ENCODE results near the gene C11orf71.

Gene C11orf71

DNA sequence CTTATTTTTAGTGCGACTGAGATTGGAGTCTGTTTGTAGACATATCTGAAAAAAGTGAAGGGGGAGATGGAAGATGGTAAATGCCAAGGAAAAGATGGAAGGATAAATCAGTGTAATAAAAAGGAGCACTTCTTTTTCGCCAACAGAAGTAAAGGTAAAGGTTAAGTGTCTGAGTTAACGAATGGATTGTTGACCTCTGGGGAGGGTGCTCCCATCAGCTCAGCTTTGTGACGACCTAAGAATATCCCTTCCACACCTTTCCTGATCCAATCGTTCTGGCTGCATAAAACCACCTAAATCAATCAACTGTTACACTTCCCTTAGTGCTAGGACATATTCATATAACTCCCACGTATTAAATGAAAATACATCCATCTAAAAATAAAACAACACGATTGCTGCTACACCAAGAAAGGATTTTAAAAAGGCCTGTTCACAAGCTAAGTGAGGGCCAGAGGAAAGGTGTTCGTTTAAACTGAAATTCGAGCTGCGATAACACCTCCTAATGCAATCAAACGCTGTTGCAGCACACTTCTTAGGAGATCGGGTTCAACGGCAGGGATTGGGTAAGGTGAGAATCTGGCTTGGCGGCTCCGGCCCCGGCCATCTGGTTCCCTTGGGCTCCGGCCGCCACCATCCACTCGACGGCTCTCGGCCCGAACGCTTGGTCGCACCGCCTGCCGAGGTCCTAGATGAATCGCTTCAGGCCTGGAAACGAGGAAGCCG, 658 bp downstream of the C11orf71 start:
- no peak for DNase-seq (ENCODE audit: low read depth in 2 of 2)

DNA sequence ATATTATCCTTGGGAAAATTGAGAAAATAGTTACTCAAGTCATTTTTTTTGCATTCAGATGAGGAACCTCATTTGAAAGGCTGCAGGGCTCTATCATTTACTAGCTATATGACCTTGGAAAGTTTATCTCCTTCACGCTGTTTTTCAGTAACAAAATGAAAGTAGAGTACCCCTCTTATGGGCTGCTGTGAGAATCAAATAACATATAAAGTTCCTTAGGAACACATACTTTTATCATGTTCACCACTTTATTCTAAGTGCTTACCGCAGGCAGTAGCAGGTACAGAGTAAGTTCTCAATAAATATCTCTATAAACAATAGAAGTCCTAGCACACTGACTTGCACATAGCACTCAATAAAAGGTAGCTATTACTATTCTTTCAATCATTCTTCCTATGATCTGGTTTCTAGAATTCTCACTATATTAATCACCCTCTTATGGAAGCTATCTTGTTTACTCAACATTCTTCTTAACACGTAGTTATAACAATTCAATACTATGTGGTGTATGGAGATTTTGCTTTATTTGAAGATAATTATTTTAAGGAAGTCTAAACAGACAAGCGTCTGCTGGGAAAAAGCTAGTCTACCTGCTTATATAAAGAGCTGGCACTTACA, 1.9 kb downstream of the C11orf71 start:
- no peak for DNase-seq (ENCODE audit: low read depth in 2 of 2)

DNA sequence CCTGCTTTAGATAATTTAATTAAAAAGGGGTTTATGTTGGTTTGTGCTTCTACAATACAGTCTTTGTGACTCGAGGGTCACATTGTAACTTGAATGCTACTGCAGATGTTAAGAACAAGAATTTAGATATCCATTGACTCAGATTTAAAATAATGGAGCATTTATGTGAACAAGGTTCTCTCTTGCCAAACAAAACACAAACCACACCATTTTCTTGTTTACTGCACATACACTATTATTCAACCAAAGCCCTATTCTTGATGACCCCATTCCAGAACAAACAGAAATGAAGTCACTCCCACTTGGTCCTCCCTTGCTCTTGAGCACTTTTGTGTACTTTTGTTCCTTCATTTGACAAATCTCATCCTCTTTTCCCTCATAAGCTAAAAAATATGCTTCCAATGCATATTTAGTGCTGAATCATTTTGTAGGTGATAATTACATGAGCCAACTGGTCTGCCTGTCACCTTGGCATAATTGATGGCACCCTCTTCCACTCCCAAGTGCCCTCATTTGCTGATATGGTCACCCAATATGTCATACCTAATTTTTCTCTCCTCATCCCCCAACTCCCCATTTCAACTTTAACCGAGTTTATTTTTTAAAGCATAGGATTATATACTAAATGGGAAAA, 2.8 kb downstream of the C11orf71 start:
- DNase-seq (ENCODE audit: low read depth in 2 of 2): no peak

DNA sequence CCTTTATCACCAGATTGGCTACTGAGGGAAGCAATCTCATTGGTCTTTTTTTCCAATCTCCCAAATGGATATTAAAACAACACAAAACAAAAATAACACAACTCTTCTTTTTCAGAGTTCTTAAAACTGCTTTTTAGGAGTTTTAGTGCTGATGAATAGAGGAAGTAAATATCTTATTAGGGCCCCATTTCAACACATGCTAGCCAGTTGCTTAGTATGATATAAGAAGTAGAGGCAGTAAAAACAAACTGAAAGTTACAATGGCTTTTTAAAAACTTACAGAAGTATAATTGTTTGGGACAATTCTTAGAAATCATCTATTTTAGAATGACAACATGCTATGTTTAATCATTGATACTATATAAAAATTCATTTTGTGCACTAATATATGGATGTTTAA, 3.4 kb downstream of the C11orf71 start:
- no peak for DNase-seq (ENCODE audit: low read depth in 2 of 2)

DNA sequence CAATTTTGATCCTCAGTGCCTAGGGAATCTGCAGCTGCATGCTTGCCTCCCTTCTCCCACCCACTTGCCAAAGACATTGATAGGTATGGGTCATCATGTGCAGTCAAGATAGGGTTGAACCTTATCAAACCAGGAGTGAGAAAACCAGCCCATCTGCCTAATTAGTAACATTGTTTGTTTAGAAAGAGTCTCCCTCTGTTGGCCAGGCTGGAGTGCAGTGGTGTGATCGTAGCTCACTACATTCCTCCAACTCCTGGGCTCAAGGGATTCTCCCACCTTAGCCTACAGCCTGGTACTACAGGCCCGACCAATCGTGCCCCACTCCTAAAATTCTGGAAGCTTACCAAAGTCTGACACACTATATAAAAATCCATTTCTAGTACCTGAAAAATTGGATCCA, 4.6 kb downstream of the C11orf71 start:
- DNase-seq (ENCODE audit: low read depth in 2 of 2): no peak

DNA sequence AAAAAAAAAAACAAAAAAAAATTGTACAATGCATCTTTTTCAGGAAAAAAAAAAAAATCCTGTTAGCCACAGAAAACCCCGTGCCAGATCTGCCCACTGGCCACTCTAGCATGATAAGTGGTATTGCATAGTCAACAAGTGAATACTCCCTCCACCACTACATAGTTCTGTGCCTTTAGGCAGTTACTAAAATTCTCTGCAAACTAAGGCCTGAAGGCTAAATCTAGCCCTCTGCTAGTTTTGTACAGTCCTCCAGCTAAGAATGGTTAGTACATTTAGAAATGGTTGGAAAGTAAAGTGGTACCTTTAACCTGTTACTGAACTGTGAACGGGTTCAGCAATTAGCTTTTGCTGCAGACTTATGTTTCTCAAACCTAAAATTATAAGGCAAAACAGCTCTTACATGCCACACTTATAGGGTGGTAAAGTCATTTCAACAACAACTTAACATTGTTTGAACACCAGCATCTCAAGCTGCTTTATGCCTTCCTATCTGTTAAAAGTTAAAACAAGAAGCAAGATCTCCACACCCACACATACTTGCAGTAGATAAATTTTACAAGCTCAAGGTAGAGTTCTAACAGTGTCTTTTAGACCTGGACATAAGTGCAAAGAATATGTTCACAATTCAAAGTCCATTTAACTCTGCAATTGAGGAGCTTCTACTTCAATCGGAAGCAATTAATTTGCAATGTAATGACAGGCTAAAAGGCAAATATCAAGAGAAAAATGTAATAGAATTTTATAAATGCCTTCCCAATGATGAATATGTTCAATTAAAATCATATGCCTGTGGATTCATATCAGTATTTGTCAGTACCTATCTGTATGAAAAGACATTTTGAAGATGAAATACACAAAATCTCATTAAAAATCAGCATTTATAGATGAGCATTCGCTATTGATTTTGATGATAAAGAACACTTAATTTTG, 7.3 kb downstream of the C11orf71 start:
- DNase-seq (ENCODE audit: low read depth in 2 of 2): no peak

DNA sequence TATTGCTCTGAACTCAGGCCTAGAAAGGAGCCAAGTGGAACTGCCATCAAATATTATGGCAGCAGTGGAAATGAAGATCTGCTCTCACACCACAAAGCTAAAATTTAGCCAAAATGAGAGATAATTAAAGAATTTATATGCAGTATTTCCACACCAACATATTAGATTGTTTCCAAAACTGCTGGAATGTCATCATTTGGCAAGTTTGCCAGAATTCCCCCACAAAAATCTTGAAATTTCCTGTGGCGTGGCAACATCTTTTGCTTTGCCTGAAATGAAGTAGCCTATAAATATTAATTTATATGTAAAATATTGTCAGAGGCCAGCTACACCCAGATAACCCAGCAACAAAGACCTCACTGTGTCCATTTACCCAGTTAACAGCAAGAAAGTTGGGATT, 13.8 kb downstream of the C11orf71 start:
- DNase-seq (ENCODE audit: low read depth in 2 of 2): no peak

DNA sequence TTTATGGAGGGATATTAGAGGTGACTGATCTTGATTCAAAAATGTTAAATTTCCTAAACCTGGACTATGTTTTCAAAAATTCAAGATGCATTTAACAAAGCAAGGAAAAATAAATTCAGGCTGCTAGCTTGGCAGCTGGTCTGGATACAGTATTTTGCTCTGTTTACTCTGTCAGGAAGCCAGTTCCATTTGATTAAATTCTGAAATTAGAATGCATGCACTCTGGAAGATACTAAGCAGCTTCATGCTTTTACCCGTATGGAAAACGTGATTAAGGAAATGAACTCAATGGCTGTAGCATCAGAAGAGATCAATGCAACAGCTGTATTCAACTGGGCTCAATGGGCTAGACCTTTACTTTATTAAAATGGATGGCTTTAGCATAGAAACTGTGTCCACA, 14.2 kb downstream of the C11orf71 start:
- no peak for DNase-seq (ENCODE audit: low read depth in 2 of 2)

DNA sequence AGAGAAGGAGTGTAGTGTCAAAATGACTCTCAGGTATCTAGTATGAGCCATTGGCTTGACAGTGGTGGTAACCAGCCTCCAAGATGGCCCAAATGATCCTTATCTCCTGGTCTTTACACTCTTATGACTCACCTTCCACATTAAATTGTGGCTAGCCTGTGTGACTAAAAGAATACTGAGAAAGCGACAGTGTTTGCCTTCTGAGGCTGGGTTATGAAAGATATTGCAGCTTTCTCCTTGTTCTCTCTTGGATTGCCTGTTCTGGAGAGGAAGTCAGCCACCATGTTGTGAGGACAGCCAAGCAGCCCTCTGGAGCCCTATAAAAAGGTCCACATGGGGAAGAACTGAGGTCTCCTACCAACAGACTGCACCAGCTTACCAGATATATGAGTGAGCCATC, 15.8 kb downstream of the C11orf71 start:
- no peak for DNase-seq (ENCODE audit: low read depth in 2 of 2)

DNA sequence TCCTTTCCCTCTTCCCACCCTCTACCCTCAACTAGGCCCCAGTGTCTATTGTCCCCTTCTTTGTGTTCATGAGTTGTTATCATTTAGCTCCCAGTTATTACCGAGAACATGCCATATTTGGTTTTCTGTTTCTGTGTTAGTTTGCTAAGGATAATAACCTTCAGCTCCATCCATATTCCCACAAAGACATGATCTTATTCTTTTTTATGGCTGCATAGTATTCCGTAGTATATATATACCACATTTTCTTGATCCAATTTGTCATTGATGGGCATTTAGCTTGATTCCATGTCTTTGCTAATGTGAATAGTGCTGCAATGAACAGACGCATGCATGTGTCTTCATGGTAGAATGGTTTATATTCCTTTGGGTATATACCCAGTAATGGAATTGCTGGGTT, 17.8 kb downstream of the C11orf71 start:
- no peak for DNase-seq (ENCODE audit: low read depth in 2 of 2)

DNA sequence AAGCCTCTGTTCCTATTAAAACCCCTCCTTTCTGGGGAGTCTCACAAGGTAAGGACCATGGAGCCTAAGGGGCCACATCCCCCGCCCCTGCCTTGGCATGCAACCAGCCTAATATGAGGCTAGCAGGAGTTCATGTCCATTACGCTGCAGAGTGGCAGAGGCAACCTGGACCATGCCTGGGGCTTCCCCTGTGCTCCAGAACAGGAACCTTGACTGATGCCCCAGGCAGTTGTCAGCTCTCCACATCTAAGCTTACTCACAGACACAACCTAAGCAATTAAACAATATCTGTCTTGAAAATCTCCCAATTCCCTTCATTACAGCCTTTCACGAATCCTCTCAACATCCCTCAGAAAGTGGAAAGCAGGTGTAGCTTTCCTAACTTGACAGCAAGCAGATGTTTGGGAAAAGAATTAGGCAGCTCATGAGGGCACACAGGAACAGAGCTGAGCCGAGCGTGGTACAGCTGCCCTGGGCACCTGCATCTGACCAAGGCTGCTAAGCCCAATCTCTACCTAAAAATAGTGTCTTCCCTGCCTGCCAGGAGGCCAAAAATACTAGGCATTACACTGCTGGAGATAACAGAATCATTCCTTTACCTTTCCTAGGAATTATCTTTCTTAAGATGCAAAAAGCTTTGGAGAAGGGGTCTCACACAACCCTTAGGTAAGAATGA, 20.8 kb downstream of the C11orf71 start:
- DNase-seq (ENCODE audit: low read depth in 2 of 2): no peak

DNA sequence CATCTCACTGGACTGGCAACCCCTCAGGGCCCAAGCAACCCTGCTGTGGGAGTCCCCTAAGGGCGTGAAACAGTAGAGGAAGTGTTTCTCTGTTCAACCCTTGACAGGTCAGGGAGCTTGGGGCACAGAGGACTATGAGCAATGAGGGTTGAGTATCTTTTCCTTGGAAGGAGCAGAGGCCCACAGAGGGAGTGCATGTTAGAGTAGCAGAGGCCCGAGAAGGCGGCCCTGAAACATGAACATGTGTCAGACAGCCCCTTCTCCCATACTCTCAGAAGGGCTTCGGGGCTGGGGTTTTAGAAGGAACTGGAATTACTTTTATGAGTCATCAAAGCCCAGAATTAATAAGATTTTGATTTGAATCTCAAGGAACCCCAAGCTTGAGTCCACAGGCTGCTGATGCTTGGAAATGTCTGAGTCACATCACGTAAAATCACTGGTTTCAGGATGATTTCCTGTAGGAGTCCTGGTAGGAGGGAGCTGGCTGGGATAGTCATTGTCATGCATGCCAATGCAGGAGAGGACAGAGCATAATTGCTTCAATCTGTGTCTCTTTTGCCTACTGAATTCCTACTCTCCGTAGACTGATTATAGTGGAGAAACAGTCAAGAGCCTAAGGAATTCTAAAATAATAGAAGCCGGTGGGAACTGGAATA, 22.6 kb downstream of the C11orf71 start:
- DNase-seq (ENCODE audit: low read depth in 2 of 2): no peak

DNA sequence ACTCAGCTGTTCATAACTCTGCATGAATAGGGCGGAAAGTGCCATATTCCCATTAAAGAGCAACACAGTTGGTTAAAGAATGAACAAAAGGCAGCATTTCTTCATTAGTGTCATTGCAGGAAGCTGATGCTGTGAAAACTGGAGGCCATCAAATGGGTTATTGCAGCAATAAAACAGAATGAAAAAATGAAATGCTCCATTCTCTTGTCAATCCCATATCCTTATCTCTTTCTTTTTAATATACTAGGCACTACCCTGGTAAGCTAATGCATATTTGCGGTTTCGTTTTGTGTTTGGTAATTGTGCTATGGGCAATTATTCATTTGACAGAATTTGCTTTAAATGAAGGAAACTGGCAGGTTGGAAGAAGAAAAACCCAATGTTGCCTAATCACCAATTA, 25.3 kb downstream of the C11orf71 start:
- DNase-seq (ENCODE audit: low read depth in 2 of 2): no peak

DNA sequence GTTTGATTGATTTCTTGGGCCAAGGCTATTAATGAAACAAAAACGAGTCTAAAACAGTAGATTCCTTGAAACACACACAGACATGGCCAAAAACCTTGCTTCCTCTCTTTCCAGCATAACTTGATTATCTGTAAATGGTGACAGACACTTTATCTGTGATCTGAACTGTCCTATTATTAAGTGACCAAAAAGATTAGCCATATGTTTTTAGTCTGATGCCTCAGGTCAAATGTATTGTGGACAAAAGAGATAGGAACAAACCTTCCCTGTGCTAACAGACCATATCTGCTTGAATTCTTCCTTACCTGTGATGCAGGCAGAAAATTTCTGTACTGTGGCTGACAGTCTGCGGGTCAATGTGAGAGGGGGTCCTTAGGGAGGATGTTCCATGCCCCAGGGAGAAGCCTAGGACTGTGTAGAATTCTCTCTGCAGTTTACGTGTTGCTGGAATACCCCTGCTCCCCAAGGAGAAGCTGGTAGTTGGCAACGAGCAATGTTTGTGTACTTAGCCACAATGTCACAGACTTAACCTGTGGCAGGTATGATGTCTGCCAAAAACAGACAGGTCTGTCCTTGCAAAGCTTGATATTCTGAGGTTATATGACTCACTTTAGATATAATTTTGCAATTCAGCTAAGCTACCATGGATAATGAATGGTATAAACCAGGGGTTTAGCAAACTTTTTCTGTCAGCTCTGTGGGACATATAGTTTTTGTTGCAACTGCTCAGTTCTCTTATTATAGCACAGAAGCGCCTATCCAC, 31.2 kb downstream of the C11orf71 start:
- no peak for DNase-seq (ENCODE audit: low read depth in 2 of 2)

DNA sequence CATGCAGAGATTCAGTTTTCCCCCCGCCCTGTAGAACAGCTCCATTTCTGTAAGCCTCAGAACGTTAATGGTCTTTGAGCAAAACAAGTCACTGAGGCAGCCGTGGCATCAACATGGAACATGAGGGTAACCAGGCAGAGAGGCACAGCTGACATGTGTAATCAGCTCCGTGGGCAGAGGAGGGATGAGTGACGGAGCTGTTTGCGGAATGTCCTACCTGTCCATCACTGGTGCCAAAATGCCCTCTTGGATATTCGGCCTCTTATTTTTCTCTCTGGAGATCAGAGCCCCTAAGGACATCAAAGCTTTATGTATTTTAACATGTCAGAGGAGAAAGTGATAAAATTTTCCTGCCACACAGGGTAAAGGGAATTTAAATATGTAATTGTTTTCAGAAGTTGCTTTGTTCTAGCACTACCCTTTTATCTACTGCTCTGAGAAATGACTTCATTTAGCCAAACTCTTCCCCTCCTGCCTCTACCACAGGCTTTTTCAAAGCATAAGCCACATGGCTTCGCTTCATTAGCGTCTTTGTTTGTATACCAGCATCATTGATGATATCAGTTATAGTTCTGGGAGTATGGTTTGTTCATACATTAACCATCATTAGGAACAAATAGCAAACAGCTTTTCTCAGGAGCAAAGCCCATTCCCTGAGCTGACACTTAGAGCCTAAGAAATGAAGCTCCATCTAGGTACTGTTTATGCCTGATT, 32.9 kb downstream of the C11orf71 start:
- no peak for DNase-seq (ENCODE audit: low read depth in 2 of 2)

DNA sequence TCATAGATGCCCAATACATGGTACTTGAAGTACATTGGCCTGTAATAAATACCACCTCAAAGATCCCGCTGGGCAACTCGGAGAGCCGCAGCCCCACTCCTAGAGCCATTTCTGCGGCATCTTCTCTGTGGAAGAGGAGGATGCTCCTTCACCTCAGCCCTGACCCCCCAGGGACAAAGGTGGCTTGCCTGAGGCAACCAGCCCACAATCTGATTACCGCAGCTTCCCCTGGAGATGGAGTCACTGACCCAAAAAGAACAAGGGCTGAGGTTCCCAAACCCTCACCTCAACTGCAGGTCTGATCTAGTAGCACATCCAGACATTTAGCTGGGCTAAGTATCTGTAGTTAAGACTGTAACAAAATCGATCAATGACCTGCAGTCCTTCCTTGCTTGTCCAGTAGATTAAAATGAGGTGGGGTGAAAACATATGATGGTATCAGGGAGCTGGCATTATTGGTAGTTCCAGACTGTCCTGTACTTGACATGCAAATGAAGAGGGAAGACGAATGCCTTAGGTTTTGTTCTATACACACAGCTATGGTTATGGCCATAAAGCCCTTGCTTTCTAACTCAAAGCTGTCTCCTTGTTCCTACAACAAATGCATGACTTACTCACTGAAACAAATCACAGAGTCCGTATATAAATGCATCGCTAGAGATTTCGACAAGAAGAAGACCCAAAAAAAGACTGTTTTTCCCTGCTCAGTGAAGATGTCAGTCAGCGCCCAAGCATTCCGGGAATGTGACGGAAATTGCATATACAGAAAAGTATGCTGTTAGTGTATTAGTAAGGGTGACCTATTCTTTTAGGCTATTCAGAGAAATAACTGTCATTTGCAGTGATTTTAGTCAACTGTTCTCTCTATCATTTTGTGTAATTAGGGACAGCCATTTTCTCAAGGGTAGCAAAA, 33.7 kb downstream of the C11orf71 start:
- DNase-seq (ENCODE audit: low read depth in 2 of 2): no peak

DNA sequence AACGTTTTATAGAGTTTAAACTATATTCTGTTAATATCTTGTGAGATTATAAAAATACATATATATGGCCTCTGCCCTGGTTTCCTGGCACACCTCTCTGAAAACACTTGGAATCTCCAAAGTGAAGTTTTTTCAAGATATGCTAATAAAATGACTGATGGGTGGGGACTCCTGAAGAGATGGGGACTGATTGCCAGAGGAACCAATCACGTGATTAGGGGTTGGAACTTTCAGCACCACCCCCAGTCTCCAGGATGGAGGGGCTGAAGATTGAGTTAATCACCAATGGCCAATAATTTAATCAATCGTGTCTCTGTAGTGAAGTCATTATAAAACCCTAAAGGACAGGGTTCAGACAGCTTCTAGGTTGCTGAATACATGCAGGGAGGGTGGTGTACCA, 37.4 kb downstream of the C11orf71 start:
- no peak for DNase-seq (ENCODE audit: low read depth in 2 of 2)

DNA sequence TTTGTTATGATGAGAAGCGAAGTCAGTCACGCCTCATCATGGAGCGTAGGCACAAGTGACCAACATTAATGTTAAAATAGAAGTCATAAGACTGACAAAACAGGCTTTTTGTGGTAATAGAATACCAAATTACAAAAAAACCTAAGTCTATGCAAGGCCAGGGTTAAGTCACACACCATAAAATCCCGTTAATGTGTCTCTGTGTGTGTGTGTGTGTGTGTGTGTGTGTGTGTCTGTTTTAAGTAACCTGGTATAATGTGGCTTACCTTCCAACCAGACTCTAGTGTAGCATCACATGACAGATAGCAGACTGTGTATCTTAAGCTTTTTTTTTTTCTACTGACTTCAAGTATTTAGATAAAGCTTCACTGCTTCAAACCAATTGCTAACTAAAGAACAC, 38.0 kb downstream of the C11orf71 start:
- no peak for DNase-seq (ENCODE audit: low read depth in 2 of 2)

DNA sequence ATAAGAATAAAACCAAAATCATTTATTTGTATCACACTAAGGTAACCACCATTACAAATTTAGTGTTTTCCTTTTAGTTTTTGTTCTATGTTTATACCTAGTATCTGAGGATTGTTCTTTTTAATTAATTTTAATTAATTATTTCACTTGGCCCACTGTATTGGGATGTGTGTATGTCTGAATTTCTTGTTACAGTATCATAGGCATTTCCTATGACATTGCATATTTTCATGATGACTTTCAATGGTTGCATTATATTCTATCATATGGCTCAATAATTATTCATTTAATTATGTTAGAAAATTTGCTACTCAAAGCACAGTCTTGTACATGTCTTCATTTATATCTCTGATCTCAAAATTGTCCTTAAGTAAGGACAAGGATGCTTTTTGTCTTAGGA, 41.0 kb downstream of the C11orf71 start:
- DNase-seq (ENCODE audit: low read depth in 2 of 2): no peak
